GM23248 (cell line): ENCODE results near the gene PARVB.

ENCODE experiments used
- EZH2 ChIP-seq: fragments of 200-600 bp; sonication (generic); IDR thresholded peaks from 2 replicates; pipeline ENCODE4 v1.6.1; 2018; ENCODE audit warnings: antibody characterized with exemption, mild to moderate bottlenecking; ENCODE audit not compliant: insufficient read depth, poor library complexity, severe bottlenecking
- EZH2phosphoT487 ChIP-seq: fragments of 200-600 bp; sonication (generic); IDR thresholded peaks from 2 replicates; pipeline ENCODE4 v1.6.1; 2018; ENCODE audit warnings: antibody characterized with exemption, moderate library complexity, mild to moderate bottlenecking, low read depth; ENCODE audit not compliant: insufficient read depth

DNA sequence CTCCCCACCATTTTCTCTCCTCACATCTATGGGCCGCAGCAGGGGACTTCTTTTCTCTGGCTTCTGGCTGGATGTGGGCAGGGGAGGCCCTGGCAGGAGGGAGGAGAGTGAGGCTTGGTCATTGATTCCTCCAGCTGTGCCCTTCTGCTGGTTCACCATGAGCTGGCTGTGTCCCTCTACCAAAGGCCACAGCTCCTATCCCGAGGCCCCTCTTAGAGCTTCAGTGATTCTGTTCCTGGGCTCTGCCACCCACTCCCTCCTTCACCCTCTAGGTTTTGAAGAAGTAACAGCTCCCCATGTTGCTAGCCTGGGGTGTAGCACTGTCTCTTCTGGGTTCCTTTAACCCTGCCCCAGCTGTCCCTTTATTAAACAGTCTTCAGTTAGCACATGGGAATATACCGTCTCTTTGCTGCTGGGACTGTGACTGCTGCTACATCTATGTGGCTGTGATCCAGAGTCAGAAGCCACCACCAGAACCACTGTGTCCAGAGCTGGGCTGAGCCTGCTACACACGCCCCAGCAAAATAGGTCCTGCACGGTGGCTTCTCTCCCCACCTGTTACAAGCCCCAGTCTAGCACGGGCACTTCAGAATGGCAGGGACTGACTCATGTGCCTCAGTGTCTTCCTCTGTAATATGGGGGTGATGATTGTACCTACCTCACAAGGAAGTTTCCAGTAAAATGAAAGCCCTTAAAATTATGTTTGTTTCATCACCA, 156.0 kb downstream of the PARVB start:
- TF ChIP-seq EZH2phosphoT487 (no peak), EZH2 (no peak)
